Keratinocyte (primary cell): ENCODE data around the gene SFT2D1.

Experiments
- CTCF ChIP-seq, 3 experiments: IDR thresholded peaks in 1 of 3; conservative IDR thresholded peaks in 1 of 3; optimal IDR thresholded peaks in 1 of 3; 2 replicates in 2 of 3; 3 replicates in 1 of 3; pipeline versions ENCODE3 to v1.5.1; 2011; ENCODE audit warnings: low read length in 3 of 3, mild to moderate bottlenecking in 3 of 3, moderate library complexity in 2 of 3, control low read depth in 1 of 3, inconsistent platforms in 1 of 3; ENCODE audit not compliant: insufficient read depth in 2 of 3; ENCODE audit errors: extremely low read depth in 1 of 3
- EZH2 ChIP-seq: IDR thresholded peaks from one replicate; pipeline ENCODE4 v1.6.1; 2012; ENCODE audit warnings: inconsistent platforms, mild to moderate bottlenecking, low read length, moderate library complexity

GRCh38 chr6:166284640-166285039, 57.7 kb downstream of the SFT2D1 start:
- no peak for TF ChIP-seq CTCF (optimal IDR thresholded peaks at IDR 0.05 in 1 of 3, IDR thresholded peaks at IDR 0.05 in 1 of 3, conservative IDR thresholded peaks at IDR 0.05 in 1 of 3; ENCODE audit: extremely low read depth in 1 of 3, insufficient read depth in 2 of 3, low read length in 3 of 3)
- no peak for TF ChIP-seq EZH2
